Natural killer cell (primary cell): ENCODE measurements around the gene PLD1. TPM values are rescaled to one million over a fixed set of nuclear protein-coding genes. Genes with fewer than 3 reads are reported as not detected.

ENCODE experiments used
- ATAC-seq, 3 donors: fragments of 150-1000 bp in 2 of 3; fragments of 200-7000 bp in 1 of 3; cut with Tn5 transposase; 1 replicate in 1 of 3; 2 replicates in 2 of 3; pipeline ENCODE4 v1.10.0; 2021; ENCODE audit warnings: mild to moderate bottlenecking in 2 of 3, moderate library complexity in 2 of 3
- DNase-seq, 2 donors: peaks; one replicate each; pipeline versions ENCODE4 v3.0.0 to v3.0.0-alpha.2; 2013 to 2021; ENCODE audit warnings: mixed read lengths in 1 of 2
- H3K27ac ChIP-seq: one replicate; pipeline ENCODE4 v1.5.1; 2013; ENCODE audit warnings: mild to moderate bottlenecking, low read length
- H3K27me3 ChIP-seq: one replicate; pipeline ENCODE4 v1.6.1; 2013; ENCODE audit warnings: low read length; ENCODE audit not compliant: control insufficient read depth, insufficient read depth
- H3K36me3 ChIP-seq: one replicate; pipeline ENCODE4 v1.6.1; 2013; ENCODE audit warnings: low read length; ENCODE audit not compliant: control insufficient read depth, insufficient read depth
- H3K4me1 ChIP-seq: one replicate; pipeline ENCODE4 v1.6.1; 2013; ENCODE audit warnings: low read length; ENCODE audit not compliant: control insufficient read depth, insufficient read depth
- H3K4me3 ChIP-seq: one replicate; pipeline ENCODE4 v1.5.1; 2013; ENCODE audit warnings: low read length
- H3K9me3 ChIP-seq: one replicate; pipeline ENCODE4 v1.6.1; 2013; ENCODE audit warnings: low read length; ENCODE audit not compliant: control insufficient read depth, insufficient read depth
- H3K27ac Mint-ChIP-seq, 2 donors: one replicate each; pipeline ENCODE4 v1.8.0; 2022; ENCODE audit warnings: mild to moderate bottlenecking in 2 of 2, mixed read lengths in 2 of 2, moderate library complexity in 1 of 2
- H3K27me3 Mint-ChIP-seq, 2 donors: one replicate each; pipeline ENCODE4 v1.8.0; 2022; ENCODE audit warnings: low read depth in 2 of 2, mixed read lengths in 2 of 2
- H3K36me3 Mint-ChIP-seq: one replicate; pipeline ENCODE4 v1.8.0; 2022; ENCODE audit warnings: mixed read lengths
- H3K4me1 Mint-ChIP-seq, 2 donors: one replicate each; pipeline ENCODE4 v1.8.0; 2022; ENCODE audit warnings: mixed read lengths in 2 of 2
- H3K4me3 Mint-ChIP-seq: one replicate; pipeline ENCODE4 v1.8.0; 2022; ENCODE audit warnings: mild to moderate bottlenecking, moderate library complexity, mixed read lengths
- H3K9me3 Mint-ChIP-seq, 2 donors: one replicate each; pipeline ENCODE4 v1.8.0; 2022; ENCODE audit warnings: mixed read lengths in 2 of 2
- WGBS: methylation state at CpG from one replicate; pipeline ENCODE4 v1.1.7; 2013; ENCODE audit warnings: missing lambda C conversion rate; ENCODE audit not compliant: insufficient coverage; 5-methylcytosine and 5-hydroxymethylcytosine counted together
- intact Hi-C: fragments of 100-400 bp; cut with micrococcal nuclease; formaldehyde crosslinking; loops from one replicate; pipeline ENCODE4 v1.14.2; 2022
- total RNA-seq, 4 donors: library from RNA; stranded (reverse); fragments of 120-200 nt in 1 of 4; gene quantifications; one replicate each; pipeline versions ENCODE4 v1.2.3 to v1.2.4, GENCODE V29; 2013 to 2022
- TF ChIP-seq, protein P1 (sequence below): fragments of 200-600 bp; IDR thresholded peaks from one replicate; pipeline ENCODE4 v1.8.0; 2022; ENCODE audit warnings: antibody characterized with exemption

Gene PLD1
- total RNA-seq, 3 donors from 2014 or later (not counting 1 experiment from before 2014, with no cell fraction given): 13.2 to 26.3 (median 17.1) TPM

DNA sequence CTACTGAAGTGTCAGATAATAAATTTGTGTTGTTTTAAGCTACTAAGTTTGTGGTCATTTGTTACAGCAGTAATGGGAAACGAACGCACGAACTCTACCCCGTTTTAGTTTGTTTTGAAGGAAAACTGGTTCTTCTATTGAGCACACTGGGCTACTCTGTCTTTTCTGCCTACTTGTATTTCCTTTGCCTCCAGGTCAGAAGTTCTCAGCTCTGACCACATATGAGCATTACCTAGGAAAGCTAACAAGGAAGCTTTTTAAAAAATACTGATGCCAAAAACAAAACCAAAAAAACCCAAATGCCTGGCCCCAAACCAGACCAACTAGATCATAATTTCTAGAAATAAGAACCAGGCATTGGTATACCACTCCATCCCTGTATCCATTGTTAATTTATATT lies 193.5 kb downstream of the PLD1 start:
- intact Hi-C loops: no loop called here
- no peaks in the 10 kb centered on the region for H3K36me3 ChIP-seq
- 97% methylated on average over 4 of the region's 4 CpGs for WGBS

DNA sequence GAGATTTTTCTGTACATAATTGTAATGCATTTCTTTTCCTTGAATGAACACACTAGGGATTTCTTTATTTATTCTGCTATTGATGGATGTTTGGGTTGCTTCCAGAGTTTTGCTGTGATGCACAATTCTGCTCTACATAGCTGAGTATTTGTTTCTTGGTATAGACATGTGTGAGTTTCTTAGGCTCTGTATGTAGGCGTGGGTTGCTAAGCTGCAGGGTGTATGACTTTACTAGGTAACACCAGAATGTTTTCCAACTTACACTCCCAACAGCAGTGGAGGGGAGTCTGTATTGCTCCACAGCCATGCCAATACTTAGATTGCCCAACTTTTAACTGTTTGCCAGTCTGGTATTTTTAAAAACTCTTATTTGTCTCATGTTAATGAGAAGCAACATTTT lies 194.6 kb downstream of the PLD1 start:
- no CpG with 5 or more reads among the region's 1 CpG for WGBS

More for the DNA sequence above, 193.5 kb downstream of the PLD1 start:
- Histone ChIP-seq H3K4me1 (no peaks in the 10 kb centered on the region), H3K9me3 (no peaks in the 10 kb centered on the region), H3K27ac (no peak overlapping the region), H3K4me3 (no peak overlapping the region), H3K27me3 (no peaks in the 10 kb centered on the region)
- H3K9me3 Mint-ChIP-seq: no peaks in the 10 kb centered on the region
- no peaks in the 10 kb centered on the region for H3K27me3 Mint-ChIP-seq
- no peak overlapping the region for H3K27ac Mint-ChIP-seq
- ATAC-seq: no peak
- no peaks in the 10 kb centered on the region for H3K36me3 Mint-ChIP-seq
- TF ChIP-seq, protein P1, sequence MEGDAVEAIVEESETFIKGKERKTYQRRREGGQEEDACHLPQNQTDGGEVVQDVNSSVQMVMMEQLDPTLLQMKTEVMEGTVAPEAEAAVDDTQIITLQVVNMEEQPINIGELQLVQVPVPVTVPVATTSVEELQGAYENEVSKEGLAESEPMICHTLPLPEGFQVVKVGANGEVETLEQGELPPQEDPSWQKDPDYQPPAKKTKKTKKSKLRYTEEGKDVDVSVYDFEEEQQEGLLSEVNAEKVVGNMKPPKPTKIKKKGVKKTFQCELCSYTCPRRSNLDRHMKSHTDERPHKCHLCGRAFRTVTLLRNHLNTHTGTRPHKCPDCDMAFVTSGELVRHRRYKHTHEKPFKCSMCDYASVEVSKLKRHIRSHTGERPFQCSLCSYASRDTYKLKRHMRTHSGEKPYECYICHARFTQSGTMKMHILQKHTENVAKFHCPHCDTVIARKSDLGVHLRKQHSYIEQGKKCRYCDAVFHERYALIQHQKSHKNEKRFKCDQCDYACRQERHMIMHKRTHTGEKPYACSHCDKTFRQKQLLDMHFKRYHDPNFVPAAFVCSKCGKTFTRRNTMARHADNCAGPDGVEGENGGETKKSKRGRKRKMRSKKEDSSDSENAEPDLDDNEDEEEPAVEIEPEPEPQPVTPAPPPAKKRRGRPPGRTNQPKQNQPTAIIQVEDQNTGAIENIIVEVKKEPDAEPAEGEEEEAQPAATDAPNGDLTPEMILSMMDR: no peak
- H3K4me1 Mint-ChIP-seq: no peaks in the 10 kb centered on the region
- no peak for DNase-seq
- H3K4me3 Mint-ChIP-seq: no peak overlapping the region

DNA sequence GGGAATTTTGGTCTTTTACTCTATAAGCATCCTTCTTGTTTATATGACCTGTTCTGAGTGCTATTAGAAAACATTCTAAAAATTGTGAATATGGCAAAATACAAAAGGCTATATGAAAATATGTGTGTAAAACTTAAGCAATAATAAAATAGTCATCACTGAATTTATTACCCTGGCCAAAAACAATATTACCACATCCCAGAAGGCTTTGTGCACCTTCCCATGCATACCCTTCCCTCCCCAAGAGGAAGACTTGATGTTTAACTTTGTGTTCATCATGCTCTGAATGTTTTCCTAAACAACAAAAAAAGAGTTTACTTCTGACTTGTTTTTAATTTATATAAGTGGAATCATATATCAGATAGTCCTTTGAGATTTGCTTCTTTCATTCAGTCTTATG lies 195.0 kb downstream of the PLD1 start:
- Mint-ChIP-seq H3K27me3 (no peaks in the 10 kb centered on the region), H3K9me3 (no peaks in the 10 kb centered on the region), H3K4me3 (no peak overlapping the region), H3K4me1 (no peaks in the 10 kb centered on the region), H3K27ac (no peak overlapping the region), H3K36me3 (no peaks in the 10 kb centered on the region)
- intact Hi-C loops: no loop called here
- Histone ChIP-seq H3K36me3 (no peaks in the 10 kb centered on the region), H3K4me1 (no peaks in the 10 kb centered on the region), H3K27ac (no peak overlapping the region), H3K27me3 (no peaks in the 10 kb centered on the region), H3K4me3 (no peak overlapping the region), H3K9me3 (no peaks in the 10 kb centered on the region)
- TF ChIP-seq, protein P1: no peak
- ATAC-seq: no peak
- no peak for DNase-seq

More for the DNA sequence above, 194.6 kb downstream of the PLD1 start:
- Mint-ChIP-seq H3K4me3 (no peak overlapping the region), H3K27me3 (no peaks in the 10 kb centered on the region), H3K9me3 (no peaks in the 10 kb centered on the region), H3K4me1 (no peaks in the 10 kb centered on the region), H3K36me3 (no peaks in the 10 kb centered on the region), H3K27ac (no peak overlapping the region)
- no peaks in the 10 kb centered on the region for H3K9me3 ChIP-seq
- TF ChIP-seq, protein P1: no peak
- no peaks in the 10 kb centered on the region for H3K4me1 ChIP-seq
- intact Hi-C loops: no loop called here
- ATAC-seq: no peak
- DNase-seq: no peak
- H3K36me3 ChIP-seq: no peaks in the 10 kb centered on the region
- no peak overlapping the region for H3K4me3 ChIP-seq
- no peak overlapping the region for H3K27ac ChIP-seq
- no peaks in the 10 kb centered on the region for H3K27me3 ChIP-seq

DNA sequence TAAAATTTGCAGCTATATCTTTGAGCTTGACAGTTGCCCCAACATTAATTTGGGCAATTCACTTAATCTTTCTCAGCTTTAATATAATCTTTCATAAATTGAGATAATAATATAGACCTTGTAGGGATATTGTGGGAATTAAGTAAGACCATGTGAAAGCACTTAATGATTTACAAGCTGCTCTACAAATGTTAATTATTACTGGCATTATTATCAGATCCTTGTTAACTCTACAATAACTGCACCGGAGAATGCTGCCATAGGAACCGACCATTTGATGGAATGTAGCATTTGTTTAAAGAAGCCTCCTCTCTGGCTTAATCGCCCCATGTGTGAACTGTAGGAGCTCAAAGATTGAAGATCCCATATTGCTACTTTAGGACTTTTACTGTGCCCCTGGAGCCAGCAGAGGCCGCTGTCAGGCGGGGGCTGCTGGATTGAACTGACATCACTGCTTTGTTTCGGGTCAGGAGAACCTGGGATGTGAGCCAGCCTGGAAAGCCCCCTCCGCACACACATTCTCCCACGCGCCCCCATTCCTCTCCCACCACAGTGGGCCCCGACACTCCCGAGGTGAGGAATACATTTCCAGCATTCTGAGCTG lies 195.9 kb downstream of the PLD1 start:
- H3K4me3 ChIP-seq: no peak overlapping the region
- TF ChIP-seq, protein P1: peak; percentile 20
- ATAC-seq (peak in 1 of 3 donors; percentile 44), DNase-seq (peak in 1 of 2 donors; percentile 15)
- no peaks in the 10 kb centered on the region for H3K4me1 ChIP-seq
- Mint-ChIP-seq H3K27me3 (no peaks in the 10 kb centered on the region), H3K4me3 (no peak overlapping the region), H3K9me3 (no peaks in the 10 kb centered on the region), H3K36me3 (no peaks in the 10 kb centered on the region), H3K27ac (no peak overlapping the region), H3K4me1 (no peaks in the 10 kb centered on the region)
- no peak overlapping the region for H3K27ac ChIP-seq
- no peaks in the 10 kb centered on the region for H3K27me3 ChIP-seq
- WGBS: 53% methylated on average over 10 of the region's 11 CpGs
- no peaks in the 10 kb centered on the region for H3K36me3 ChIP-seq
- intact Hi-C loops: loop anchor here (1.0 kb wide), 1 partner anchor 220 kb away; no protein-coding TSS in a partner anchor
- no peaks in the 10 kb centered on the region for H3K9me3 ChIP-seq
